WERI-Rb-1 (cell line): ENCODE results near the gene PLCD1.

Experiments
- DNase-seq: peaks from one replicate; pipeline ENCODE4 v3.0.0-alpha.2; 2020
- H3K27ac ChIP-seq: fragments of 250-450 bp; sonication (Bioruptor Pico); 2 replicates; pipeline ENCODE4 v1.5.1; 2020; ENCODE audit warnings: mild to moderate bottlenecking, moderate library complexity
- H3K27me3 ChIP-seq: fragments of 250-450 bp; sonication (Bioruptor Pico); 2 replicates; pipeline ENCODE4 v1.5.1; 2021; ENCODE audit warnings: mild to moderate bottlenecking, low read depth, moderate library complexity; ENCODE audit not compliant: insufficient read depth, severe bottlenecking
- H3K36me3 ChIP-seq: fragments of 250-450 bp; sonication (Bioruptor Pico); 2 replicates; pipeline ENCODE4 v1.5.1; 2020; ENCODE audit warnings: mild to moderate bottlenecking, moderate library complexity
- H3K4me3 ChIP-seq: 2 replicates; pipeline ENCODE4 v1.5.1; 2011; ENCODE audit warnings: low read depth, mild to moderate bottlenecking, control low read depth, low read length
- H3K9me3 ChIP-seq: fragments of 250-450 bp; sonication (Bioruptor Pico); 2 replicates; pipeline ENCODE4 v1.5.1; 2021; ENCODE audit warnings: mild to moderate bottlenecking, moderate library complexity; ENCODE audit not compliant: severe bottlenecking
- CTCF ChIP-seq: IDR thresholded peaks from 2 replicates; pipeline ENCODE4 v1.5.1; 2011; ENCODE audit warnings: low read depth, mild to moderate bottlenecking, control low read depth, inconsistent platforms, low read length

PLCD1 gene

GRCh38 chr3:38020342-38020726 is 9.1 kb downstream of the PLCD1 start:
- no peak for TF ChIP-seq CTCF

GRCh38 chr3:38019658-38020341 is 9.6 kb downstream of the PLCD1 start:
- H3K4me3 ChIP-seq: no peak overlapping the region
- peaks cover 6% of the 10 kb centered on the region for H3K9me3 ChIP-seq
- TF ChIP-seq CTCF: no peak
- H3K27me3 ChIP-seq: no peaks in the 10 kb centered on the region
- no peak overlapping the region for H3K27ac ChIP-seq
- DNase-seq: no peak
- H3K36me3 ChIP-seq: no peaks in the 10 kb centered on the region

More at GRCh38 chr3:38020342-38020726, 9.1 kb downstream of the PLCD1 start:
- Histone ChIP-seq H3K9me3 (peaks cover 6% of the 10 kb centered on the region), H3K27me3 (no peaks in the 10 kb centered on the region), H3K36me3 (no peaks in the 10 kb centered on the region), H3K27ac (no peak overlapping the region), H3K4me3 (no peak overlapping the region)
- DNase-seq: no peak

GRCh38 chr3:38018296-38019266 is 10.9 kb downstream of the PLCD1 start:
- Histone ChIP-seq H3K36me3 (no peaks in the 10 kb centered on the region), H3K9me3 (peaks cover 6% of the 10 kb centered on the region), H3K4me3 (no peak overlapping the region), H3K27me3 (no peaks in the 10 kb centered on the region), H3K27ac (no peak overlapping the region)
- DNase-seq: no peak
- 0 out of 2 replicates have a peak, but pooled peaks have one; percentile 15 for TF ChIP-seq CTCF

GRCh38 chr3:38017445-38018295 is 11.8 kb downstream of the PLCD1 start:
- Histone ChIP-seq H3K4me3 (no peak overlapping the region), H3K27me3 (no peaks in the 10 kb centered on the region), H3K9me3 (peaks cover 6% of the 10 kb centered on the region), H3K27ac (no peak overlapping the region), H3K36me3 (no peaks in the 10 kb centered on the region)
- TF ChIP-seq CTCF: no peak
- no peak for DNase-seq

GRCh38 chr3:38016847-38017444 is 12.5 kb downstream of the PLCD1 start:
- Histone ChIP-seq H3K9me3 (peaks cover 6% of the 10 kb centered on the region), H3K36me3 (no peaks in the 10 kb centered on the region), H3K4me3 (no peak overlapping the region), H3K27me3 (no peaks in the 10 kb centered on the region), H3K27ac (no peak overlapping the region)
- DNase-seq: no peak
- no peak for TF ChIP-seq CTCF
